DOHH2 (cell line): Measurements from ENCODE around the gene MYO18B.

Experiments
- H3F3A ChIP-seq: fragments of 200-600 bp; sonication (generic), shearing (Covaris generic); 2 replicates; pipeline ENCODE4 v1.6.0; 2016; ENCODE audit warnings: antibody characterized with exemption, mild to moderate bottlenecking; ENCODE audit not compliant: control insufficient read depth, insufficient read depth
- H3K27ac ChIP-seq: fragments of 200-600 bp; sonication (generic); 2 replicates; pipeline ENCODE4 v1.5.1; 2014; ENCODE audit warnings: low read depth, mild to moderate bottlenecking, low read length, moderate library complexity
- H3K27me3 ChIP-seq: fragments of 200-600 bp; sonication (generic); 2 replicates; pipeline ENCODE4 v1.6.1; 2014; ENCODE audit warnings: mild to moderate bottlenecking, low read length, mixed read lengths; ENCODE audit not compliant: control insufficient read depth
- H3K36me3 ChIP-seq: fragments of 200-600 bp; sonication (generic); 2 replicates; pipeline ENCODE4 v1.6.1; 2014; ENCODE audit warnings: mild to moderate bottlenecking, low read length, moderate library complexity, mixed read lengths; ENCODE audit not compliant: control insufficient read depth
- H3K4me1 ChIP-seq: fragments of 200-600 bp; sonication (generic); 2 replicates; pipeline ENCODE4 v1.6.1; 2014; ENCODE audit warnings: mild to moderate bottlenecking, low read length, mixed read lengths; ENCODE audit not compliant: control insufficient read depth
- H3K4me2 ChIP-seq: fragments of 200-600 bp; sonication (generic); 2 replicates; pipeline ENCODE4 v1.6.0; 2014; ENCODE audit warnings: mild to moderate bottlenecking, low read length, moderate library complexity
- H3K4me3 ChIP-seq: fragments of 200-600 bp; sonication (generic); 2 replicates; pipeline ENCODE4 v1.5.1; 2014; ENCODE audit warnings: mild to moderate bottlenecking, low read length, mixed read lengths
- H3K79me2 ChIP-seq: fragments of 200-600 bp; sonication (generic); 2 replicates; pipeline ENCODE4 v1.6.1; 2014; ENCODE audit warnings: mild to moderate bottlenecking, low read length, mixed read lengths; ENCODE audit not compliant: control insufficient read depth
- H3K9me2 ChIP-seq: fragments of 200-600 bp; sonication (generic); replicated peaks from 2 replicates; pipeline ENCODE4 v1.6.1; 2014; ENCODE audit warnings: mild to moderate bottlenecking, low read length, mixed read lengths; ENCODE audit not compliant: control insufficient read depth
- H3K9me3 ChIP-seq: fragments of 200-600 bp; sonication (generic); 2 replicates; pipeline ENCODE4 v1.6.1; 2014; ENCODE audit warnings: antibody characterized with exemption, low read length, mixed read lengths; ENCODE audit not compliant: control insufficient read depth, insufficient read depth
- H4K20me1 ChIP-seq: fragments of 200-600 bp; sonication (generic); 2 replicates; pipeline ENCODE4 v1.6.0; 2014; ENCODE audit warnings: low read depth, mild to moderate bottlenecking, antibody characterized with exemption, low read length, moderate library complexity; ENCODE audit not compliant: control insufficient read depth, insufficient read depth
- EZH2phosphoT487 ChIP-seq: fragments of 200-600 bp; sonication (generic); IDR thresholded peaks from 2 replicates; pipeline ENCODE4 v1.6.1; 2017; ENCODE audit warnings: borderline replicate concordance, mild to moderate bottlenecking, antibody characterized with exemption, low read length, moderate library complexity, mixed read lengths
- TF ChIP-seq, protein P1 (sequence below): fragments of 200-600 bp; sonication (generic); IDR thresholded peaks from one replicate; pipeline ENCODE4 v1.5.1; 2014; ENCODE audit warnings: antibody characterized with exemption, mild to moderate bottlenecking, low read depth, low read length; ENCODE audit not compliant: poor library complexity, severe bottlenecking

Gene MYO18B

GRCh38 chr22:26041931-26042330 is 299.9 kb downstream of the MYO18B start:
- no peaks in the 10 kb centered on the region for H3K36me3 ChIP-seq
- no peaks in the 10 kb centered on the region for H3K79me2 ChIP-seq
- no peaks in the 10 kb centered on the region for H3F3A ChIP-seq
- H3K9me2 ChIP-seq, result no peaks in the 10 kb centered on the region
- H3K27ac ChIP-seq, result no peak overlapping the region
- no peak overlapping the region for H3K4me2 ChIP-seq
- no peaks in the 10 kb centered on the region for H3K27me3 ChIP-seq
- no peak overlapping the region for H3K4me3 ChIP-seq
- H3K4me1 ChIP-seq, result no peaks in the 10 kb centered on the region
- H3K9me3 ChIP-seq, result no peaks in the 10 kb centered on the region
- no peak for TF ChIP-seq EZH2phosphoT487
- TF ChIP-seq, protein P1, sequence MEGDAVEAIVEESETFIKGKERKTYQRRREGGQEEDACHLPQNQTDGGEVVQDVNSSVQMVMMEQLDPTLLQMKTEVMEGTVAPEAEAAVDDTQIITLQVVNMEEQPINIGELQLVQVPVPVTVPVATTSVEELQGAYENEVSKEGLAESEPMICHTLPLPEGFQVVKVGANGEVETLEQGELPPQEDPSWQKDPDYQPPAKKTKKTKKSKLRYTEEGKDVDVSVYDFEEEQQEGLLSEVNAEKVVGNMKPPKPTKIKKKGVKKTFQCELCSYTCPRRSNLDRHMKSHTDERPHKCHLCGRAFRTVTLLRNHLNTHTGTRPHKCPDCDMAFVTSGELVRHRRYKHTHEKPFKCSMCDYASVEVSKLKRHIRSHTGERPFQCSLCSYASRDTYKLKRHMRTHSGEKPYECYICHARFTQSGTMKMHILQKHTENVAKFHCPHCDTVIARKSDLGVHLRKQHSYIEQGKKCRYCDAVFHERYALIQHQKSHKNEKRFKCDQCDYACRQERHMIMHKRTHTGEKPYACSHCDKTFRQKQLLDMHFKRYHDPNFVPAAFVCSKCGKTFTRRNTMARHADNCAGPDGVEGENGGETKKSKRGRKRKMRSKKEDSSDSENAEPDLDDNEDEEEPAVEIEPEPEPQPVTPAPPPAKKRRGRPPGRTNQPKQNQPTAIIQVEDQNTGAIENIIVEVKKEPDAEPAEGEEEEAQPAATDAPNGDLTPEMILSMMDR, result no peak
- H4K20me1 ChIP-seq, result no peaks in the 10 kb centered on the region

GRCh38 chr22:26043031-26043430 is 301.0 kb downstream of the MYO18B start:
- Histone ChIP-seq H3K36me3 (no peaks in the 10 kb centered on the region), H3F3A (no peaks in the 10 kb centered on the region), H3K27me3 (no peaks in the 10 kb centered on the region; the same call in 1 of the 2 replicates), H3K79me2 (no peaks in the 10 kb centered on the region), H3K4me1 (no peaks in the 10 kb centered on the region), H3K9me3 (no peaks in the 10 kb centered on the region), H3K4me2 (no peak overlapping the region), H3K9me2 (no peaks in the 10 kb centered on the region), H3K4me3 (no peak overlapping the region), H3K27ac (no peak overlapping the region), H4K20me1 (no peaks in the 10 kb centered on the region)
- no peak for TF ChIP-seq EZH2phosphoT487
- TF ChIP-seq, protein P1, result no peak

DNA sequence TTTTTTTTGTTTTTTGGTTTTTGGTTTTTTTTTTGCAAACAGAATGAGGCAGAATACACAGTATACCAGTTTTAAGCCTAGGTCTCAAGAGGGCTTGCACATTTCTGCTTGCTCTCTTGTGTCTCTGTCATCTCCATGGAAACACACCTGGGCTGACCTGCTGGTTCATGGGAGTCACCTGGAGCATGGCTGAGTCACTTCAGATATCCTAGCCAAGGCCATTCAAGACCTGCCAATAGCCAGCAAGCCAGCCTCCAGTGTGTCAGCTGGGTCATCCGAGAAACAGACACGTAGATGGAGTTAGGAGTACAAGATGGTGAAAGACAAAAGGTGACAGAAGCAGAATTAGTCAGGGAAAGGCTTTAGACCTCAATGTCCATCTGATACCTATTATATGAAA is 303.1 kb downstream of the MYO18B start:
- Histone ChIP-seq H3K36me3 (no peaks in the 10 kb centered on the region), H3K4me1 (no peaks in the 10 kb centered on the region), H3K79me2 (no peaks in the 10 kb centered on the region), H4K20me1 (no peaks in the 10 kb centered on the region), H3K4me3 (no peak overlapping the region), H3K9me2 (no peaks in the 10 kb centered on the region), H3K27me3 (peaks cover 11% of the 10 kb centered on the region), H3K4me2 (no peak overlapping the region), H3F3A (no peaks in the 10 kb centered on the region), H3K27ac (no peak overlapping the region), H3K9me3 (no peaks in the 10 kb centered on the region)
- no peak for TF ChIP-seq EZH2phosphoT487
- TF ChIP-seq, protein P1, result no peak

DNA sequence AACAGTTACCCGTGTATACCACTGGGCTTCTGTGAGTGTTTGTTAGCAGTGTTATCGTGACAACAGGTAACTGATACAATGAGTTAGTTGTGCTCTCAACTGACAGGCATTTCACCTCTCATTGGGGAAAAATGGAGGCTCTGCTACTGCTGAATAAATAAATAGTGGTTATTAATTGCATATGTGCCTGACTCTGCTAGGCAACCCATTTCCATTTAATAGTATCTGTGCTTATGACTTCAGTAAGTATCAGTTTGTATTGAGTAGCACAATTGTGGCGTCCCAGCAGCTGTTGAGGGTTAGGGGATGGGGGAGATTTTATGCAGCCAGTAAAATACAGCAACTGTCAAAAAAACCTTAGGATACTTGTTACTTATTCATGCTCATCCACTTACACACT is 303.9 kb downstream of the MYO18B start:
- H3K27ac ChIP-seq, result no peak overlapping the region
- H3K27me3 ChIP-seq, result peaks cover 11% of the 10 kb centered on the region
- H3K4me1 ChIP-seq, result no peaks in the 10 kb centered on the region
- H3K9me2 ChIP-seq, result no peaks in the 10 kb centered on the region
- TF ChIP-seq, protein P1, result no peak
- no peak for TF ChIP-seq EZH2phosphoT487
- no peaks in the 10 kb centered on the region for H3K79me2 ChIP-seq
- H3K4me3 ChIP-seq, result no peak overlapping the region
- no peaks in the 10 kb centered on the region for H3K9me3 ChIP-seq
- H3F3A ChIP-seq, result no peaks in the 10 kb centered on the region
- H3K36me3 ChIP-seq, result no peaks in the 10 kb centered on the region
- no peak overlapping the region for H3K4me2 ChIP-seq
- no peaks in the 10 kb centered on the region for H4K20me1 ChIP-seq
